ENCODE results near the gene CBX5.
"Not testable (repeated sequence)": the region's sequence is repeated elsewhere in the genome, so short reads cannot be mapped to it uniquely, and the experiment has no call there.

The CBX5 gene

GRCh38 chr12:54262403-54262925, 17.5 kb downstream of the CBX5 start:
- no peak for DNase-seq

GRCh38 chr12:54261815-54262402, 18.0 kb downstream of the CBX5 start:
- no peak for DNase-seq

GRCh38 chr12:54259194-54260011, 20.5 kb downstream of the CBX5 start:
- peak; percentile 16 for DNase-seq

- DNase-seq = no peak
These were observed 21.7 kb downstream of the CBX5 start for GRCh38 chr12:54258201-54258681.

- DNase-seq = no peak
These were observed 22.6 kb downstream of the CBX5 start for GRCh38 chr12:54257332-54257731.

GRCh38 chr12:54253240-54253639, 26.7 kb downstream of the CBX5 start:
- no peak for DNase-seq

GRCh38 chr12:54251667-54252284, 28.1 kb downstream of the CBX5 start:
- no peak for DNase-seq

GRCh38 chr12:54249489-54249888, 30.4 kb downstream of the CBX5 start:
- no peak for DNase-seq

GRCh38 chr12:54246011-54246641, 33.8 kb downstream of the CBX5 start:
- no peak for DNase-seq

- no peak for DNase-seq
These were observed 38.8 kb downstream of the CBX5 start for GRCh38 chr12:54240971-54241588.

GRCh38 chr12:54240129-54240528, 39.8 kb downstream of the CBX5 start:
- DNase-seq = no peak

GRCh38 chr12:54239620-54240019, 40.3 kb downstream of the CBX5 start:
- DNase-seq = no peak

GRCh38 chr12:54238531-54238930, 41.4 kb downstream of the CBX5 start:
- DNase-seq = no peak

GRCh38 chr12:54232790-54233189, 47.1 kb downstream of the CBX5 start:
- no peak for DNase-seq

- not testable (repeated sequence) for DNase-seq
These were observed 48.7 kb downstream of the CBX5 start for GRCh38 chr12:54231269-54231668.

- DNase-seq = no peak
These were observed 49.4 kb downstream of the CBX5 start for GRCh38 chr12:54230555-54230954.

- DNase-seq = no peak
These were observed 50.2 kb downstream of the CBX5 start for GRCh38 chr12:54229624-54230212.

GRCh38 chr12:54228471-54228870, 51.5 kb downstream of the CBX5 start:
- DNase-seq = no peak

GRCh38 chr12:54227927-54228326, 52.0 kb downstream of the CBX5 start:
- not testable (repeated sequence) for DNase-seq

GRCh38 chr12:54227376-54227775, 52.5 kb downstream of the CBX5 start:
- DNase-seq = no peak

- DNase-seq = no peak
These were observed 54.3 kb downstream of the CBX5 start for GRCh38 chr12:54225666-54226065.

GRCh38 chr12:54222609-54223008, 57.3 kb downstream of the CBX5 start:
- no peak for DNase-seq

All from activated naive CD4-positive, alpha-beta T cell treated with Interleukin-2 at 50 U/mL for 16 hours (primary cell).